D721Med (cell line): ENCODE results near the gene KIF1C.

ENCODE experiments used
- DNase-seq: peaks from one replicate; pipeline ENCODE4 v3.0.0; 2011; ENCODE audit warnings: low spot score; ENCODE audit not compliant: insufficient read length
- FAIRE-seq: peaks from 2 replicates; lab custom pipeline; 2011; peaks lifted over from hg19 to GRCh38; lab: Jason Lieb, UNC
- CTCF ChIP-seq: IDR thresholded peaks from 2 replicates; pipeline ENCODE4 v1.5.1; 2012; ENCODE audit warnings: mild to moderate bottlenecking, control low read depth; ENCODE audit not compliant: insufficient read depth; ENCODE audit errors: missing control alignments

The KIF1C gene

GRCh38 chr17:5043524-5043923, 45.8 kb downstream of the KIF1C start:
- no peak for DNase-seq
- FAIRE-seq, result no peak

GRCh38 chr17:5044630-5045029, 46.9 kb downstream of the KIF1C start:
- TF ChIP-seq CTCF, result no peak
- no peak for DNase-seq
- FAIRE-seq, result no peak

More at GRCh38 chr17:5043524-5043923, 45.8 kb downstream of the KIF1C start:
- TF ChIP-seq CTCF, result no peak

- TF ChIP-seq CTCF, result no peak
- DNase-seq, result no peak
- no peak for FAIRE-seq
Observed at GRCh38 chr17:5045496-5045895, 47.7 kb downstream of the KIF1C start.

- no peak for FAIRE-seq
- no peak for TF ChIP-seq CTCF
Observed at GRCh38 chr17:5047446-5047845, 49.7 kb downstream of the KIF1C start.

GRCh38 chr17:5049314-5049841, 51.6 kb downstream of the KIF1C start:
- FAIRE-seq (no peak), DNase-seq (no peak)
- TF ChIP-seq CTCF, result no peak

More at GRCh38 chr17:5047446-5047845, 49.7 kb downstream of the KIF1C start:
- DNase-seq, result no peak

- FAIRE-seq (no peak), DNase-seq (no peak)
- no peak for TF ChIP-seq CTCF
Observed at GRCh38 chr17:5050278-5050677, 52.5 kb downstream of the KIF1C start.

- no peak for TF ChIP-seq CTCF
- no peak for DNase-seq
- FAIRE-seq, result no peak
Observed at GRCh38 chr17:5055543-5055942, 57.8 kb downstream of the KIF1C start.
